Smooth muscle cell (in vitro differentiated cells): ENCODE measurements around the gene ZHX3. TPM values are rescaled to one million over a fixed set of nuclear protein-coding genes. Genes with fewer than 3 reads are reported as not detected.
"Not testable (repeated sequence)": the region's sequence is repeated elsewhere in the genome, so short reads cannot be mapped to it uniquely, and the experiment has no call there.

Source experiments
- DNase-seq: peaks from one replicate; lab custom pipeline; 2025; ENCODE audit not compliant: unreplicated experiment; lab: John Stamatoyannopoulos, UW
- H2AFZ ChIP-seq: fragments of 200-600 bp; sonication (generic); 2 replicates; pipeline ENCODE4 v1.6.0; 2016; ENCODE audit warnings: antibody characterized with exemption, low read depth, mild to moderate bottlenecking
- H3F3A ChIP-seq: fragments of 200-600 bp; sonication (generic); 2 replicates; pipeline ENCODE4 v1.6.0; 2017; ENCODE audit warnings: antibody characterized with exemption, low read depth
- H3K27ac ChIP-seq: fragments of 200-600 bp; sonication (generic); 2 replicates; pipeline ENCODE4 v1.5.1; 2016; ENCODE audit warnings: low read depth, mild to moderate bottlenecking
- H3K27me3 ChIP-seq: fragments of 200-600 bp; sonication (generic); 2 replicates; pipeline ENCODE4 v1.6.1; 2016; ENCODE audit warnings: low read depth, mild to moderate bottlenecking
- H3K36me3 ChIP-seq: fragments of 200-600 bp; sonication (generic); 2 replicates; pipeline ENCODE4 v1.5.1; 2016; ENCODE audit warnings: low read depth
- H3K4me1 ChIP-seq: fragments of 200-600 bp; sonication (generic); 2 replicates; pipeline ENCODE4 v1.5.1; 2016; ENCODE audit warnings: low read depth
- H3K4me2 ChIP-seq: fragments of 200-600 bp; sonication (generic); 2 replicates; pipeline ENCODE4 v1.6.0; 2016; ENCODE audit warnings: mild to moderate bottlenecking
- H3K4me3 ChIP-seq: fragments of 200-600 bp; sonication (generic); 2 replicates; pipeline ENCODE4 v1.5.1; 2016; ENCODE audit warnings: mild to moderate bottlenecking
- H3K79me2 ChIP-seq: fragments of 200-600 bp; sonication (generic); 2 replicates; pipeline ENCODE4 v1.6.0; 2016; ENCODE audit warnings: low read depth, mild to moderate bottlenecking
- H3K9ac ChIP-seq: fragments of 200-600 bp; sonication (generic); 2 replicates; pipeline ENCODE4 v1.6.0; 2016; ENCODE audit warnings: low read depth
- H3K9me3 ChIP-seq: fragments of 200-600 bp; sonication (generic); replicated peaks from 2 replicates; pipeline ENCODE4 v1.5.1; 2016; ENCODE audit warnings: low read depth
- H4K20me1 ChIP-seq: fragments of 200-600 bp; sonication (generic); 2 replicates; pipeline ENCODE4 v1.6.0; 2016; ENCODE audit warnings: low read depth
- WGBS: methylation state at CpG from one replicate; pipeline ENCODE4 v1.1.7; 2016; ENCODE audit warnings: low lambda C conversion rate; 5-methylcytosine and 5-hydroxymethylcytosine counted together
- microRNA-seq: library from miRNA; unstranded; fragments of <30 nt; microRNA quantifications from one replicate; pipeline ENCODE4, GENCODE V29; 2016; ENCODE audit warnings: borderline number of aligned reads
- polyA plus RNA-seq: library from polyadenylated mRNA; unstranded; fragments of >200 nt; fragmentation: Nextera tagmentation; extraction: Ambion mirVana; gene quantifications from 2 replicates; pipeline ENCODE4 v1.2.1, GENCODE V29; 2016
- small RNA-seq: library from RNA; depleted of rRNA; stranded (forward); fragments of <200 nt; gene quantifications from one replicate; pipeline ENCODE3, GENCODE V24; 2014
- total RNA-seq: library from RNA; depleted of rRNA; stranded (reverse); fragments of >200 nt; gene quantifications from 2 replicates; pipeline ENCODE4 v1.2.3, GENCODE V29; 2014
- TF ChIP-seq, protein P1 (sequence below): fragments of 200-600 bp; sonication (generic); IDR thresholded peaks from 2 replicates; pipeline ENCODE4 v1.5.1; 2017; ENCODE audit warnings: borderline replicate concordance, mild to moderate bottlenecking, antibody characterized with exemption; ENCODE audit not compliant: insufficient read depth, poor library complexity, severe bottlenecking

The ZHX3 gene
- total and polyA plus RNA-seq, 2 experiments from 2014 or later, result 10.1 to 17.1 TPM

DNA sequence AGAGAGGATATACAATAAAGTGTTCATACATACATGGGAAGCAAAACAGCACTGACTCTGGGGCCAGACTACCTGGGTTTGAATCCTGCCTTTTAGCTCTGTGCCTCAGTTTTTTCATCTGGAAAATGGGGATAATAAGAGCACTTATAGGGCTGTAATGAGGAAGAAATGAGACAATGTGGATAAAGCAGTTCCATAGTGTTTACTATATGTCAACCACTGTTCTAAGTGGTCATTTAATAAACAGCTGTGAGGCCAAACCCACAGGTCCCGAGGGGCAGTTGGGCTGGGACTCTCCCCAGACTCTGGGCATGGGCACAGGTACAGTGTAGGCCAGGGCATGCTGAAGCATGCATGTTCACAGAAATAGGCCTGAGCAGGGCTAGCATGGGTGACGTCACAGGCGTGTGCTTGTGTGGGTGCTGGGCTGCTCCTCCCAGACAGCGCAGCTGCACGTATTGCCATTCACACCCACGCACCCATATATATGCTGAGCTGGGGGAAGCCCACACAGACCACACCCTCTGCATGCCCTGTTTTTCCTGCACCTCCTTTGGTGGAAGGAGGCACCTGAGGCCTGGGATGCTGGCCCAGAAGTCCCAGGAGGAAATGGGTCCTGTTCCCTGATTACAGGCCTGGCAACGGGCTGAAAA is 183.7 kb downstream of the ZHX3 start:
- H4K20me1 ChIP-seq, result peaks cover 9% of the 10 kb centered on the region
- no peak overlapping the region for H3K9ac ChIP-seq
- H2AFZ ChIP-seq, result no peak overlapping the region
- H3K36me3 ChIP-seq, result no peaks in the 10 kb centered on the region
- no peak overlapping the region for H3K4me2 ChIP-seq
- no peak for DNase-seq
- peaks cover 7% of the 10 kb centered on the region for H3F3A ChIP-seq
- no peak overlapping the region for H3K4me3 ChIP-seq
- H3K4me1 ChIP-seq, result peaks cover 2% of the 10 kb centered on the region
- H3K27ac ChIP-seq, result no peak overlapping the region
- peaks cover 14% of the 10 kb centered on the region for H3K79me2 ChIP-seq
- WGBS, result 84% methylated on average over 7 of the region's 7 CpGs
- H3K27me3 ChIP-seq, result no peaks in the 10 kb centered on the region
- TF ChIP-seq, protein P1, sequence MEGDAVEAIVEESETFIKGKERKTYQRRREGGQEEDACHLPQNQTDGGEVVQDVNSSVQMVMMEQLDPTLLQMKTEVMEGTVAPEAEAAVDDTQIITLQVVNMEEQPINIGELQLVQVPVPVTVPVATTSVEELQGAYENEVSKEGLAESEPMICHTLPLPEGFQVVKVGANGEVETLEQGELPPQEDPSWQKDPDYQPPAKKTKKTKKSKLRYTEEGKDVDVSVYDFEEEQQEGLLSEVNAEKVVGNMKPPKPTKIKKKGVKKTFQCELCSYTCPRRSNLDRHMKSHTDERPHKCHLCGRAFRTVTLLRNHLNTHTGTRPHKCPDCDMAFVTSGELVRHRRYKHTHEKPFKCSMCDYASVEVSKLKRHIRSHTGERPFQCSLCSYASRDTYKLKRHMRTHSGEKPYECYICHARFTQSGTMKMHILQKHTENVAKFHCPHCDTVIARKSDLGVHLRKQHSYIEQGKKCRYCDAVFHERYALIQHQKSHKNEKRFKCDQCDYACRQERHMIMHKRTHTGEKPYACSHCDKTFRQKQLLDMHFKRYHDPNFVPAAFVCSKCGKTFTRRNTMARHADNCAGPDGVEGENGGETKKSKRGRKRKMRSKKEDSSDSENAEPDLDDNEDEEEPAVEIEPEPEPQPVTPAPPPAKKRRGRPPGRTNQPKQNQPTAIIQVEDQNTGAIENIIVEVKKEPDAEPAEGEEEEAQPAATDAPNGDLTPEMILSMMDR, result no peak
- H3K9me3 ChIP-seq, result no peaks in the 10 kb centered on the region

- H3K36me3 ChIP-seq, H2AFZ ChIP-seq, H4K20me1 ChIP-seq, H3K9me3 ChIP-seq, H3K27me3 ChIP-seq, H3K79me2 ChIP-seq, H3K4me1 ChIP-seq, H3K9ac ChIP-seq, H3K27ac ChIP-seq, H3K4me2 ChIP-seq, H3K4me3 ChIP-seq, H3F3A ChIP-seq, DNase-seq: not testable (repeated sequence)
- WGBS, result 96% methylated on average over 9 of the region's 9 CpGs
These were observed 185.1 kb downstream of the ZHX3 start for GRCh38 chr20:41132388-41132775.

DNA sequence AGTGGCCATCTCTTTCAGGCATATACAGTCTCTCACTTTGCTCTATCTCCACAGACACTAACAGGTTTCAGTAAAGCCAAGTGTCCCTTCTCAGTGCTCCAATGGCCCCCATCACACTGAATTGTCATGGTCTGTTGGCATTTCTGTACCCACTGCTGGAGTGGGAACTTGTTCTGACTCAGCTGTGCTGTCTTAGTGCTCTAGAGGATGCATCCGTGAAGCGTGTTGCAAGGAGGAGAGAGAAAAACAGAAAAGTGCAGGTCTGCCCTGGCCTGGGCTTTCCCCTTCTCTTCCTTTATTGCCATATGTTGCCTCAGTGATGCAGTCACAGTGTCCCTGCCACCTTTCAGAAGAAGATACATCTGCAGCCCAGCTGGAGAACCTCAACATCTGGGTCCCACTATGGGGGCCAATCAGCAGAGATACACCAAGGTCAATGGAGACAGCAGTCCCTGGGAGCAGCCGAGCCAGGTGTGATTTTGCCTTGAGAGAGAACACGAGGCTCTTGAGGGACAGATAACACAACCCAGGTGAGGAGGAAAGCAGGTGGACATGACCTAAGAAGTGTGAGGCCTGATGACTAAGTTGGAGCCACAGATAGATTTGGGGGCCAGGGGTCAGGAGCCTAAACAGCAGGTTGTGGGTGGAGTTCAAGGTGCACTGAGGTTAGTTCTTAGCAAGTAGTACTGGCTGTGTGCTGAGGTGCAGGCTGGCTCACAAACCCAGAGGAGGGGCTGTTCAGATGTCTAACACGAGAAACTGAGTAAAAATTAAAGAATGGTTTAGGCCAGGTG is 185.7 kb downstream of the ZHX3 start:
- 97% methylated on average over 5 of the region's 5 CpGs for WGBS
- DNase-seq, result no peak
- Histone ChIP-seq H3K27me3 (no peaks in the 10 kb centered on the region), H3F3A (peaks cover 7% of the 10 kb centered on the region), H3K9me3 (no peaks in the 10 kb centered on the region), H3K9ac (no peak overlapping the region), H3K27ac (no peak overlapping the region), H2AFZ (no peak overlapping the region), H3K36me3 (no peaks in the 10 kb centered on the region), H3K4me2 (no peak overlapping the region), H3K4me3 (no peak overlapping the region), H3K4me1 (no peaks in the 10 kb centered on the region), H4K20me1 (no peaks in the 10 kb centered on the region), H3K79me2 (no peaks in the 10 kb centered on the region)
- TF ChIP-seq, protein P1, result no peak

Small RNAs within 50 kb of the gene (microRNA-seq; reads per million reads assigned to microRNA genes)
- gene MIR6871, result 1.8 reads per million

Small RNAs within 50 kb of the gene (small RNA-seq; reads per million reads assigned to genes)
- gene AL022394.1 (not detected), gene MIR6871 (not detected), gene RN7SL615P (not detected)

Other genes starting within 250 kb of the ZHX3 start
- 45.2 and 77.1 TPM in 2 replicates for gene PLCG1, start 180.2 kb downstream of the ZHX3 start, total RNA-seq
- gene PLCG1, start 180.2 kb downstream of the ZHX3 start, polyA plus RNA-seq, result 36.9 and 38.5 TPM in 2 replicates
- gene LPIN3, start 23.1 kb upstream of the ZHX3 start, total RNA-seq, result 7.3 and 12.5 TPM in 2 replicates
- 6.9 and 14.0 TPM in 2 replicates for gene LPIN3, start 23.1 kb upstream of the ZHX3 start, polyA plus RNA-seq
- gene EMILIN3, start 49.1 kb upstream of the ZHX3 start, total RNA-seq, result 0.27 and 0.36 TPM in 2 replicates
- gene EMILIN3, start 49.1 kb upstream of the ZHX3 start, polyA plus RNA-seq, result 0.18 and 0.65 TPM in 2 replicates